ENCODE results near the gene PCNX1.
"Not testable (repeated sequence)": the region's sequence is repeated elsewhere in the genome, so short reads cannot be mapped to it uniquely, and the experiment has no call there.

Gene PCNX1

GRCh38 chr14:71062581-71063303 is 155.5 kb downstream of the PCNX1 start:
- no peak overlapping the region for H3K4me3 ChIP-seq (ENCODE audit: low read depth, low read length)
- TF ChIP-seq CTCF (IDR thresholded peaks at IDR 0.05; ENCODE audit: control insufficient read depth, extremely low read depth, insufficient read depth): no peak
- DNase-seq (ENCODE audit: low read depth): peak; percentile 79

- no peak for DNase-seq (ENCODE audit: low read depth)
- H3K4me3 ChIP-seq (ENCODE audit: low read depth, low read length): no peak overlapping the region
- TF ChIP-seq CTCF (IDR thresholded peaks at IDR 0.05; ENCODE audit: control insufficient read depth, extremely low read depth, insufficient read depth): no peak
Observed at GRCh38 chr14:71063351-71063750, 156.1 kb downstream of the PCNX1 start.

GRCh38 chr14:71064747-71065146 is 157.5 kb downstream of the PCNX1 start:
- not testable (repeated sequence) for H3K4me3 ChIP-seq (ENCODE audit: low read depth, low read length); DNase-seq (ENCODE audit: low read depth)

GRCh38 chr14:71070169-71070568 is 162.9 kb downstream of the PCNX1 start:
- TF ChIP-seq CTCF (IDR thresholded peaks at IDR 0.05; ENCODE audit: control insufficient read depth, extremely low read depth, insufficient read depth): no peak
- no peak for DNase-seq (ENCODE audit: low read depth)
- H3K4me3 ChIP-seq (ENCODE audit: low read depth, low read length): no peak overlapping the region

GRCh38 chr14:71071042-71071441 is 163.8 kb downstream of the PCNX1 start:
- H3K4me3 ChIP-seq (ENCODE audit: low read depth, low read length): no peak overlapping the region
- DNase-seq (ENCODE audit: low read depth): no peak
- no peak for TF ChIP-seq CTCF (IDR thresholded peaks at IDR 0.05; ENCODE audit: control insufficient read depth, extremely low read depth, insufficient read depth)

GRCh38 chr14:71076462-71077092 is 169.3 kb downstream of the PCNX1 start:
- no peak overlapping the region for H3K4me3 ChIP-seq (ENCODE audit: low read depth, low read length)
- no peak for DNase-seq (ENCODE audit: low read depth)
- TF ChIP-seq CTCF (IDR thresholded peaks at IDR 0.05; ENCODE audit: control insufficient read depth, extremely low read depth, insufficient read depth): no peak

GRCh38 chr14:71078500-71078899 is 171.2 kb downstream of the PCNX1 start:
- TF ChIP-seq CTCF (IDR thresholded peaks at IDR 0.05; ENCODE audit: control insufficient read depth, extremely low read depth, insufficient read depth): no peak
- DNase-seq (ENCODE audit: low read depth): no peak
- H3K4me3 ChIP-seq (ENCODE audit: low read depth, low read length): no peak overlapping the region
